NCI-H1417 (cell line): ENCODE results near the gene ECM2.

Experiments
- DNase-seq, 3 experiments: peaks; one replicate each; lab custom pipeline; 2025; lab: John Stamatoyannopoulos, UW

The ECM2 gene

GRCh38 chr9:92463984-92464383 lies 71.8 kb downstream of the ECM2 start:
- no peak for DNase-seq

GRCh38 chr9:92463387-92463786 lies 72.4 kb downstream of the ECM2 start:
- DNase-seq: no peak

- no peak for DNase-seq
Observed at GRCh38 chr9:92457576-92457975, 78.2 kb downstream of the ECM2 start.

- peak in 1 of 3 experiments; percentile 29 for DNase-seq
Observed at GRCh38 chr9:92455217-92455616, 80.6 kb downstream of the ECM2 start.

- peak in 1 of 3 experiments; percentile 62 for DNase-seq
Observed at GRCh38 chr9:92446536-92446935, 89.3 kb downstream of the ECM2 start.
